ENCODE results near the gene ZNF710.

ZNF710 gene

GRCh38 chr15:90101130-90101968 is 100.2 kb downstream of the ZNF710 start:
- Histone ChIP-seq H4K5ac (ENCODE audit: low read length) (no peak overlapping the region), H4K8ac (ENCODE audit: low read depth, low read length) (no peak overlapping the region), H3K4me2 (ENCODE audit: low read length) (peak overlapping the region; percentile 70), H3K4me3 (ENCODE audit: low read length) (peak overlapping the region; percentile 84), H3K4ac (ENCODE audit: low read depth, low read length) (no peak overlapping the region), H3K18ac (ENCODE audit: low read length) (peak overlapping the region; percentile 86), H3K27me3 (ENCODE audit: insufficient read depth, low read length, poor library complexity) (peaks cover 2% of the 10 kb centered on the region), H3K27ac (ENCODE audit: low read depth, low read length) (no peak overlapping the region), H3K9ac (ENCODE audit: low read length) (peak overlapping the region; percentile 94), H2BK120ac (ENCODE audit: low read depth, low read length) (no peak overlapping the region), H2BK5ac (ENCODE audit: low read length) (no peak overlapping the region), H3K79me2 (ENCODE audit: control insufficient read depth, insufficient read depth, low read length) (no peaks in the 10 kb centered on the region), H3K23ac (ENCODE audit: low read length) (no peak overlapping the region), H3K79me1 (ENCODE audit: low read length) (peaks cover 4% of the 10 kb centered on the region), H2BK15ac (replicated peaks; ENCODE audit: low read depth) (no peak overlapping the region), H2AK5ac (ENCODE audit: low read length) (no peak overlapping the region), H3K4me1 (ENCODE audit: control insufficient read depth, low read depth, low read length) (peaks cover 2% of the 10 kb centered on the region), H3K56ac (ENCODE audit: low read length) (peak overlapping the region; percentile 97), H3K36me3 (ENCODE audit: control insufficient read depth, insufficient read depth, low read length) (no peaks in the 10 kb centered on the region)
- no CpG with 5 or more reads among the region's 40 CpGs for WGBS (ENCODE audit: extremely low coverage, insufficient coverage, low lambda C conversion rate)
- peak; percentile 82 for DNase-seq

GRCh38 chr15:90101969-90102890 is 101.1 kb downstream of the ZNF710 start, which contains the start of gene IDH2:
TSS of gene IDH2 (minus strand) at chr15:90102468. CDS start at chr15:90102390, 78 bp downstream.
- no CpG with 5 or more reads among the region's 104 CpGs for WGBS (ENCODE audit: extremely low coverage, insufficient coverage, low lambda C conversion rate)
- H3K23ac ChIP-seq (ENCODE audit: low read length), result no peak within 1 kb of the TSS
- H3K79me2 ChIP-seq (ENCODE audit: control insufficient read depth, insufficient read depth, low read length), result no peaks in the 10 kb centered on the region
- peak within 1 kb of the TSS; percentile 86 for H3K18ac ChIP-seq (ENCODE audit: low read length)
- H2BK120ac ChIP-seq (ENCODE audit: low read depth, low read length), result no peak within 1 kb of the TSS
- H2BK5ac ChIP-seq (ENCODE audit: low read length), result peak within 1 kb of the TSS; percentile 67
- peaks cover 2% of the 10 kb centered on the region for H3K27me3 ChIP-seq (ENCODE audit: insufficient read depth, low read length, poor library complexity)
- peak within 1 kb of the TSS; percentile 48 for H3K27ac ChIP-seq (ENCODE audit: low read depth, low read length)
- peak within 1 kb of the TSS; percentile 84 for H3K4me3 ChIP-seq (ENCODE audit: low read length)
- peak; percentile 88 for DNase-seq
- H2AK5ac ChIP-seq (ENCODE audit: low read length), result no peak within 1 kb of the TSS
- peak within 1 kb of the TSS; percentile 97 for H3K56ac ChIP-seq (ENCODE audit: low read length)
- no peak within 1 kb of the TSS for H4K8ac ChIP-seq (ENCODE audit: low read depth, low read length)
- peak within 1 kb of the TSS; percentile 98 for H3K4me2 ChIP-seq (ENCODE audit: low read length)
- peak within 1 kb of the TSS; percentile 93 for H3K4ac ChIP-seq (ENCODE audit: low read depth, low read length)
- peaks cover 4% of the 10 kb centered on the region for H3K79me1 ChIP-seq (ENCODE audit: low read length)
- peak within 1 kb of the TSS; percentile 94 for H3K9ac ChIP-seq (ENCODE audit: low read length)
- peaks cover 2% of the 10 kb centered on the region for H3K4me1 ChIP-seq (ENCODE audit: control insufficient read depth, low read depth, low read length)
- H4K5ac ChIP-seq (ENCODE audit: low read length), result no peak within 1 kb of the TSS
- H3K36me3 ChIP-seq (ENCODE audit: control insufficient read depth, insufficient read depth, low read length), result no peaks in the 10 kb centered on the region
- H2BK15ac ChIP-seq (replicated peaks; ENCODE audit: low read depth), result no peak within 1 kb of the TSS

DNA sequence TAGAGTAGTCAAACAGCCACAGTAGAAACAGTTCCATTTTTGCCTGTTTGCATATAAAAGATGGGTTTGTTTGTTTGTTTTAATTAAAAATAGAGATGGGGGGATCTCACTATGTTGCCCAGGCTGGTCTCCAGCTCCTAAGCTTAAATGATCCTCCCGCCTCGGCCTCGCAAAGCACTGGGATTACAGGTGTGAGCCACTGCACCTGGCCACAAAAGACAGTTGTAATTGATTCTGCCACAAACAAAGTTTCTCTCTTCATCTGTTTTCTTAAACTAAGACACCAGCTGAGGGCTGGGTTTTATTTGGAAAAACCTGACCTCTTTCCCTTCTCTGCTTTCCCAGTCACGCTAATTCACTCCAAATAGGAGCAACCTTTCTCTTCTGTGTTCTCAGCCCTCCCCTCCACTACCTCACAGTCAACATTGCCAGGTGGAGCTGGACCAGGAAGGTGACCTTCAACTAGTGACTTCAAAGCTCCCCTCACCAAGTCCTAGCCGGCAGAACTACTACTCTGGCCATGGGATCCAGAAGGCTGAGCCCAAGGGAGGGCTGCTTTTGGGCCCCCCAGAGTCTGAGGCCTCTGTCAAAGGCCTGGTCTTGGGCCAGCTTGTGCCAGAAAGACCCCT is 102.7 kb downstream of the ZNF710 start:
- H2AK5ac ChIP-seq (ENCODE audit: low read length), result no peak overlapping the region
- no peak overlapping the region for H3K4me3 ChIP-seq (ENCODE audit: low read length)
- no peak overlapping the region for H4K8ac ChIP-seq (ENCODE audit: low read depth, low read length)
- no peak overlapping the region for H2BK120ac ChIP-seq (ENCODE audit: low read depth, low read length)
- H3K79me1 ChIP-seq (ENCODE audit: low read length), result peaks cover 2% of the 10 kb centered on the region
- no peaks in the 10 kb centered on the region for H3K36me3 ChIP-seq (ENCODE audit: control insufficient read depth, insufficient read depth, low read length)
- H3K27me3 ChIP-seq (ENCODE audit: insufficient read depth, low read length, poor library complexity), result peaks cover 2% of the 10 kb centered on the region
- H3K79me2 ChIP-seq (ENCODE audit: control insufficient read depth, insufficient read depth, low read length), result no peaks in the 10 kb centered on the region
- H4K5ac ChIP-seq (ENCODE audit: low read length), result no peak overlapping the region
- no peak overlapping the region for H3K23ac ChIP-seq (ENCODE audit: low read length)
- H3K4me1 ChIP-seq (ENCODE audit: control insufficient read depth, low read depth, low read length), result peaks cover 2% of the 10 kb centered on the region
- DNase-seq, result no peak
- H2BK5ac ChIP-seq (ENCODE audit: low read length), result no peak overlapping the region
- H3K56ac ChIP-seq (ENCODE audit: low read length), result no peak overlapping the region
- no peak overlapping the region for H2BK15ac ChIP-seq (replicated peaks; ENCODE audit: low read depth)
- no peak overlapping the region for H3K9ac ChIP-seq (ENCODE audit: low read length)
- H3K18ac ChIP-seq (ENCODE audit: low read length), result no peak overlapping the region
- WGBS (ENCODE audit: extremely low coverage, insufficient coverage, low lambda C conversion rate), result no CpG with 5 or more reads among the region's 5 CpGs
- no peak overlapping the region for H3K4me2 ChIP-seq (ENCODE audit: low read length)
- H3K27ac ChIP-seq (ENCODE audit: low read depth, low read length), result no peak overlapping the region
- no peak overlapping the region for H3K4ac ChIP-seq (ENCODE audit: low read depth, low read length)

DNA sequence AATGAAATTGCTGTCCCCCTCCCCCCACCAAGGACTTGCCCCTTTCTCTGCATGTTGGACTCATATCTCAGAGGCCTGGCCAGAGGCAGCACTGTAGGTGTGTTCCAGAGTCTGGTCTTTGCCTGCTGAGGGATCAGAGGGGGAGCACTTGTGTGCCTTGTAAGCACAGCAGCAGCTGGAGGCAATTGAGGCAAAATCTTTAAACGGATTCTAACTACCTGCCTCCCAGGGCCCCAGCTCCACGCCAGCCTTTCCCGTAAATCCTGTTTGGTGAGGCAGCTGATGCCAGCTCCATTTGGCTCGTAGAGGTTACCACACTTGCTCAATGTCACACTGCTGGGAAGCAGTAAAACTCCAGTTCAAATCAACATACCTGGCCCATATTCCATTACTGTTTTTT is 103.4 kb downstream of the ZNF710 start:
- H3K4me1 ChIP-seq (ENCODE audit: control insufficient read depth, low read depth, low read length), result peaks cover 2% of the 10 kb centered on the region
- H4K8ac ChIP-seq (ENCODE audit: low read depth, low read length), result no peak overlapping the region
- H2BK15ac ChIP-seq (replicated peaks; ENCODE audit: low read depth), result no peak overlapping the region
- H3K56ac ChIP-seq (ENCODE audit: low read length), result no peak overlapping the region
- H3K9ac ChIP-seq (ENCODE audit: low read length), result no peak overlapping the region
- WGBS (ENCODE audit: extremely low coverage, insufficient coverage, low lambda C conversion rate), result no CpG with 5 or more reads among the region's 4 CpGs
- H3K4me2 ChIP-seq (ENCODE audit: low read length), result no peak overlapping the region
- H2BK120ac ChIP-seq (ENCODE audit: low read depth, low read length), result no peak overlapping the region
- H3K4me3 ChIP-seq (ENCODE audit: low read length), result no peak overlapping the region
- peaks cover 2% of the 10 kb centered on the region for H3K27me3 ChIP-seq (ENCODE audit: insufficient read depth, low read length, poor library complexity)
- peaks cover 2% of the 10 kb centered on the region for H3K79me1 ChIP-seq (ENCODE audit: low read length)
- no peak overlapping the region for H3K27ac ChIP-seq (ENCODE audit: low read depth, low read length)
- no peak overlapping the region for H2AK5ac ChIP-seq (ENCODE audit: low read length)
- no peak overlapping the region for H2BK5ac ChIP-seq (ENCODE audit: low read length)
- H4K5ac ChIP-seq (ENCODE audit: low read length), result no peak overlapping the region
- no peaks in the 10 kb centered on the region for H3K36me3 ChIP-seq (ENCODE audit: control insufficient read depth, insufficient read depth, low read length)
- no peak for DNase-seq
- no peak overlapping the region for H3K18ac ChIP-seq (ENCODE audit: low read length)
- H3K23ac ChIP-seq (ENCODE audit: low read length), result no peak overlapping the region
- H3K79me2 ChIP-seq (ENCODE audit: control insufficient read depth, insufficient read depth, low read length), result no peaks in the 10 kb centered on the region
- no peak overlapping the region for H3K4ac ChIP-seq (ENCODE audit: low read depth, low read length)

GRCh38 chr15:90105521-90105920 is 104.4 kb downstream of the ZNF710 start:
- Histone ChIP-seq H4K8ac (ENCODE audit: low read depth, low read length) (no peak overlapping the region), H3K23ac (ENCODE audit: low read length) (no peak overlapping the region), H3K9ac (ENCODE audit: low read length) (no peak overlapping the region), H3K4me3 (ENCODE audit: low read length) (no peak overlapping the region), H3K27me3 (ENCODE audit: insufficient read depth, low read length, poor library complexity) (peaks cover 2% of the 10 kb centered on the region), H3K4ac (ENCODE audit: low read depth, low read length) (no peak overlapping the region), H2BK5ac (ENCODE audit: low read length) (no peak overlapping the region), H3K56ac (ENCODE audit: low read length) (no peak overlapping the region), H2AK5ac (ENCODE audit: low read length) (no peak overlapping the region), H3K79me1 (ENCODE audit: low read length) (no peaks in the 10 kb centered on the region), H2BK15ac (replicated peaks; ENCODE audit: low read depth) (no peak overlapping the region), H3K4me1 (ENCODE audit: control insufficient read depth, low read depth, low read length) (peaks cover 2% of the 10 kb centered on the region), H3K27ac (ENCODE audit: low read depth, low read length) (no peak overlapping the region), H4K5ac (ENCODE audit: low read length) (no peak overlapping the region), H3K4me2 (ENCODE audit: low read length) (no peak overlapping the region), H3K18ac (ENCODE audit: low read length) (no peak overlapping the region), H3K79me2 (ENCODE audit: control insufficient read depth, insufficient read depth, low read length) (no peaks in the 10 kb centered on the region), H3K36me3 (ENCODE audit: control insufficient read depth, insufficient read depth, low read length) (no peaks in the 10 kb centered on the region), H2BK120ac (ENCODE audit: low read depth, low read length) (no peak overlapping the region)
- no peak for DNase-seq
- no CpG with 5 or more reads among the region's 7 CpGs for WGBS (ENCODE audit: extremely low coverage, insufficient coverage, low lambda C conversion rate)

Measured in mesendoderm (in vitro differentiated cells).